Esophagus muscularis mucosa (tissue), 4 donors: Measurements from ENCODE around the gene RASGRF1. TPM values are rescaled to one million over a fixed set of nuclear protein-coding genes. Genes with fewer than 3 reads are reported as not detected.
A peak's percentile ranks its signal among the peaks of the same experiment; 100 is the strongest.

Experiments
- DNase-seq: peaks from one replicate; pipeline ENCODE4 v3.0.0-alpha.2; 2017; ENCODE audit errors: extremely low spot score
- H3K27ac ChIP-seq, 4 donors: fragments of 200-600 bp; sonication (generic); replicated peaks in 1 of 4; 1 replicate in 3 of 4; 2 replicates in 1 of 4; pipeline ENCODE4 v1.5.1; 2016 to 2019; ENCODE audit warnings: mild to moderate bottlenecking in 1 of 4
- H3K27me3 ChIP-seq, 4 donors: fragments of 200-600 bp; sonication (generic); one replicate each; pipeline versions ENCODE4 v1.5.1 to v1.6.0; 2016 to 2019
- H3K36me3 ChIP-seq, 4 donors: fragments of 200-600 bp; sonication (generic); one replicate each; pipeline ENCODE4 v1.5.1; 2016 to 2019
- H3K4me1 ChIP-seq, 4 donors: fragments of 200-600 bp; sonication (generic); one replicate each; pipeline ENCODE4 v1.5.1; 2016 to 2019
- H3K4me3 ChIP-seq, 4 donors: fragments of 200-600 bp; sonication (generic); 1 replicate in 2 of 4; 2 replicates in 2 of 4; pipeline ENCODE4 v1.5.1; 2016 to 2019; ENCODE audit warnings: mild to moderate bottlenecking in 4 of 4, moderate library complexity in 1 of 4
- H3K9me3 ChIP-seq, 4 donors: fragments of 200-600 bp; sonication (generic); 1 replicate in 3 of 4; 2 replicates in 1 of 4; pipeline ENCODE4 v1.5.1; 2016 to 2019
- CTCF ChIP-seq, 3 experiments: fragments of 200-600 bp in 2 of 3; fragments of 450-650 bp in 1 of 3; sonication (generic) in 2 of 3; IDR thresholded peaks; one replicate each; pipeline ENCODE4 v1.5.1; 2017 to 2019; ENCODE audit warnings: antibody characterized with exemption in 3 of 3, mild to moderate bottlenecking in 2 of 3, moderate library complexity in 1 of 3
- EP300 ChIP-seq: sonication (generic); formaldehyde crosslinking; IDR thresholded peaks from one replicate; pipeline ENCODE4 v1.6.1; 2017; ENCODE audit warnings: antibody characterized with exemption
- POLR2A ChIP-seq: fragments of 450-650 bp; IDR thresholded peaks from one replicate; pipeline ENCODE4 v1.6.1; 2017; ENCODE audit warnings: antibody characterized with exemption, moderate library complexity, mild to moderate bottlenecking, low read depth
- POLR2AphosphoS5 ChIP-seq, 2 donors: sonication (generic); formaldehyde crosslinking; IDR thresholded peaks; one replicate each; pipeline ENCODE4 v1.6.1; 2017; ENCODE audit warnings: antibody characterized with exemption in 2 of 2
- WGBS: methylation state at CpG from one replicate; pipeline ENCODE4 v1.1.5; 2018; 5-methylcytosine and 5-hydroxymethylcytosine counted together
- intact Hi-C: fragments of 100-400 bp; cut with DNase I; formaldehyde crosslinking; loops from one replicate; pipeline ENCODE4 v1.15.1; 2023
- total RNA-seq, 4 donors: library from RNA; depleted of rRNA; stranded (reverse); fragments of >200 nt; gene quantifications; one replicate each; pipeline versions ENCODE4 v1.1.0 to v1.2.1, GENCODE V29; 2016

RASGRF1 gene
- total RNA-seq, 4 donors from 2014 or later, result 0.17 to 0.23 TPM; not detected in 2

DNA sequence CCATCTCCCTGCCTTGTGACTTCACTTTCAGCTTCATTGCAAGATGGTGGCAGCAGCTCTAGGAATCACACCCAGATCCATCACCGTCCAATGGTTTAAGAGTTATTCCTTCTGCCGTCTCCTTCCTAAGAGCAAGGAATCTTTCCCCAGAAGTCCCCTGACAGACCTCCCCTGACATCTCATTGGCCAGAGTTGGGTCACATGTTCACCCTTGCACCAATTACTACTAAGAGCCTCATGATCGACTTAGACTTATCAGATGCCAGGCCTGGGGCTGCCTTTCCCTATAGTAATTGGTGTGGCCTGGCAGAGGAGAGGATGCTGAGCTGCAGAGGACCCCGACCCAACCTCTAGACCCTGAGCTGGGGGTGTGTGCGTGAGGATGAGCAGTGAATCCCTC, 31.8 kb upstream of the RASGRF1 start:
- Histone ChIP-seq H3K4me3 (no peak overlapping the region), H3K4me1 (no peaks in the 10 kb centered on the region), H3K9me3 (no peaks in the 10 kb centered on the region), H3K27ac (no peak overlapping the region), H3K27me3 (no peaks in the 10 kb centered on the region), H3K36me3 (no peaks in the 10 kb centered on the region)
- TF ChIP-seq CTCF (IDR thresholded peaks at IDR 0.05) (no peak), POLR2AphosphoS5 (IDR thresholded peaks at IDR 0.05) (no peak), EP300 (no peak)
- 82% methylated on average over 5 of the region's 5 CpGs for WGBS
- intact Hi-C loops, result no loop called here
- peak; percentile 80 for DNase-seq

GRCh38 chr15:79121571-79121970, 31.0 kb upstream of the RASGRF1 start:
- 80% methylated on average over 7 of the region's 7 CpGs for WGBS
- DNase-seq, result peak; percentile 90
- Histone ChIP-seq H3K9me3 (no peaks in the 10 kb centered on the region), H3K4me1 (no peaks in the 10 kb centered on the region), H3K27ac (no peak overlapping the region), H3K36me3 (no peaks in the 10 kb centered on the region), H3K27me3 (no peaks in the 10 kb centered on the region), H3K4me3 (no peak overlapping the region)
- intact Hi-C loops, result no loop called here
- TF ChIP-seq EP300 (no peak), POLR2AphosphoS5 (IDR thresholded peaks at IDR 0.05) (no peak), CTCF (IDR thresholded peaks at IDR 0.05) (no peak), POLR2A (no peak)

DNA sequence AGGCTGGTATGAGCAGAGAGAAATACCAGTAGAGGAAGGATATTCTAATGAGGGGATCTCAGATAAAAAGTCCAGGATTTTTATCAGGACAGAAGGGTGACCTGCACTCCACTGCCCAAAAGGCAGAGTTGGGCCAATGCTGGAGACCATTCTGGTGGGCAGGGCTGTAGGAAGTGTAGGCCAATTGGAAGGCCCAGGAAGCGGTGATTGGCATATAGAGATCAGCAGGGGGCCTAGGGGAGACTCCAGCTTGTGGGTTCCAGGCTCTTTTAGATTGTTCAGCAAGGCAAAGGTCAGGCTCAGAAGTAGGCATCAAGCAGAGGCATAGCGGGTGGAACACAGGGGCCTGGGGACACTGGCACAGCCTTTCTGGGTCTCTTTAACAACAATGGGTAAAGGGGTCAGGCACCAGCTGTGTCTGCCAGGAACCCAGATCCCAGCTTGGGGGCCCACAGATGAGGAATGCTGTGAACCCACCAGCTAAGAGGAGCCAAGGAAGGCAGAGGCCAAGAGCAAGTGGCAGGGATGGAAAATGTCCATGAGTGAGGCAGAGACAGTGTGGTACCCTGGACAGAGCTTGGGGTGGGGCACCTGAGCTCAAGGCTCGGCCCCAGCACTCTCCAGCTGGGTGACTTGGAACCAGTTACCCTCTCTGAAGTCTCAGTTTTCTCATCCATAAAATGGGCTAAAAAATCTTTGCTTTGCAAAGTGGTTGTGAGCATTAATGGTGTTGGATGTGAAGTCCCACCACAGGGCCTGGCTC, 27.0 kb upstream of the RASGRF1 start:
- intact Hi-C loops, result no loop called here
- TF ChIP-seq POLR2A (no peak), EP300 (no peak), CTCF (IDR thresholded peaks at IDR 0.05) (no peak)
- Histone ChIP-seq H3K9me3 (no peaks in the 10 kb centered on the region), H3K4me3 (no peak overlapping the region), H3K36me3 (no peaks in the 10 kb centered on the region), H3K4me1 (no peaks in the 10 kb centered on the region), H3K27ac (no peak overlapping the region), H3K27me3 (peaks cover 0 to 9% (median 0%) of the 10 kb centered on the region in 4 donors)
- WGBS, result 70% methylated on average over 3 of the region's 3 CpGs
- peak; percentile 72 for DNase-seq

GRCh38 chr15:79116771-79117170, 26.2 kb upstream of the RASGRF1 start:
- peaks cover 0 to 9% (median 0%) of the 10 kb centered on the region in 4 donors for H3K27me3 ChIP-seq
- no peak overlapping the region for H3K27ac ChIP-seq
- intact Hi-C loops, result no loop called here
- WGBS, result 95% methylated on average over 4 of the region's 4 CpGs
- H3K4me3 ChIP-seq, result no peak overlapping the region
- H3K36me3 ChIP-seq, result no peaks in the 10 kb centered on the region
- no peak for TF ChIP-seq POLR2A
- TF ChIP-seq POLR2AphosphoS5 (IDR thresholded peaks at IDR 0.05), result no peak
- TF ChIP-seq CTCF (IDR thresholded peaks at IDR 0.05), result no peak
- TF ChIP-seq EP300, result no peak
- peak; percentile 81 for DNase-seq
- H3K9me3 ChIP-seq, result no peaks in the 10 kb centered on the region
- no peaks in the 10 kb centered on the region for H3K4me1 ChIP-seq
